NCI-H1694 treated with DMSO at 0.1 percent for 48 hours (cell line): ENCODE data around the gene TRIM9.
"Not testable (repeated sequence)": the region's sequence is repeated elsewhere in the genome, so short reads cannot be mapped to it uniquely, and the experiment has no call there.

Experiments used
- DNase-seq: peaks from one replicate; lab custom pipeline; 2025; lab: John Stamatoyannopoulos, UW

The TRIM9 gene

GRCh38 chr14:51004801-51005526, 89.9 kb downstream of the TRIM9 start:
- no peak for DNase-seq

GRCh38 chr14:51004352-51004800, 90.5 kb downstream of the TRIM9 start:
- DNase-seq = peak; percentile 24

GRCh38 chr14:51002406-51002999, 92.4 kb downstream of the TRIM9 start:
- DNase-seq = peak; percentile 88

- no peak for DNase-seq
These were observed 94.3 kb downstream of the TRIM9 start for GRCh38 chr14:51000566-51000965.

GRCh38 chr14:50999726-51000125, 95.2 kb downstream of the TRIM9 start:
- DNase-seq = no peak

GRCh38 chr14:50998612-50999011, 96.3 kb downstream of the TRIM9 start:
- DNase-seq = no peak

- DNase-seq = no peak
These were observed 97.2 kb downstream of the TRIM9 start for GRCh38 chr14:50997712-50998111.

GRCh38 chr14:50994158-50994557, 100.7 kb downstream of the TRIM9 start:
- not testable (repeated sequence) for DNase-seq

GRCh38 chr14:50985859-50986331, 109.0 kb downstream of the TRIM9 start:
- DNase-seq = no peak

GRCh38 chr14:50985124-50985858, 109.6 kb downstream of the TRIM9 start:
- DNase-seq = no peak

GRCh38 chr14:50984036-50984710, 110.7 kb downstream of the TRIM9 start:
- DNase-seq = no peak

- DNase-seq = no peak
These were observed 114.7 kb downstream of the TRIM9 start for GRCh38 chr14:50979941-50980850.

GRCh38 chr14:50978888-50979287, 116.0 kb downstream of the TRIM9 start:
- DNase-seq = no peak

- DNase-seq = no peak
These were observed 116.4 kb downstream of the TRIM9 start for GRCh38 chr14:50978529-50978871.

GRCh38 chr14:50977863-50978528, 116.9 kb downstream of the TRIM9 start:
- no peak for DNase-seq

- DNase-seq = no peak
These were observed 120.8 kb downstream of the TRIM9 start for GRCh38 chr14:50974118-50974517.

- DNase-seq = no peak
These were observed 122.2 kb downstream of the TRIM9 start for GRCh38 chr14:50972734-50973133.

GRCh38 chr14:50970886-50971781, 123.8 kb downstream of the TRIM9 start:
- no peak for DNase-seq

- DNase-seq = no peak
These were observed 127.1 kb downstream of the TRIM9 start for GRCh38 chr14:50967790-50968189.

- DNase-seq = no peak
These were observed 127.8 kb downstream of the TRIM9 start for GRCh38 chr14:50967103-50967502.
